GM19193 (cell line): Measurements from ENCODE around the gene GOLIM4.

ENCODE experiments used
- POLR2A ChIP-seq: IDR thresholded peaks from 4 replicates; pipeline ENCODE4 v1.6.1; 2011; ENCODE audit not compliant: insufficient read depth, insufficient read length; ENCODE audit errors: extremely low read depth

Gene GOLIM4

GRCh38 chr3:168065569-168065968 is 30.2 kb downstream of the GOLIM4 start:
- no peak for TF ChIP-seq POLR2A

DNA sequence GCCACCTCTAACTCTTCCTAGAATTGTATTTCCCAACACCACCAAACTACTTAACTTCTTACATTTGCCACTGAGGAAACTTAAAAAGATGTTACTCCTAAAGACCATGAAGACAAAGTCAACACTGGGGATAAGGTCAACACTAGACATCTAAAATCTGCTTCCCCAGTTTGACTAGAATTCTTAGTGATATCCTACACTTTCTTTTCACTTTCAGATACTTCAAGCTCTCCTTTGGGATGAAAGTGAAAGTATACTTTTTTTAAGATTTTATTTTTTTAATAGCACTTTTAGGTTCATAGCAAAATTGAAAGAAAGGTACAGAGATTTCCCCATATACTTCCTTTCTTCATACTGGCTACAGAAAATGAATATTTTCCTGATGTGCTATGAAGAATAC is 32.6 kb downstream of the GOLIM4 start:
- no peak for TF ChIP-seq POLR2A

GRCh38 chr3:168062679-168063078 is 33.0 kb downstream of the GOLIM4 start:
- TF ChIP-seq POLR2A, result no peak

DNA sequence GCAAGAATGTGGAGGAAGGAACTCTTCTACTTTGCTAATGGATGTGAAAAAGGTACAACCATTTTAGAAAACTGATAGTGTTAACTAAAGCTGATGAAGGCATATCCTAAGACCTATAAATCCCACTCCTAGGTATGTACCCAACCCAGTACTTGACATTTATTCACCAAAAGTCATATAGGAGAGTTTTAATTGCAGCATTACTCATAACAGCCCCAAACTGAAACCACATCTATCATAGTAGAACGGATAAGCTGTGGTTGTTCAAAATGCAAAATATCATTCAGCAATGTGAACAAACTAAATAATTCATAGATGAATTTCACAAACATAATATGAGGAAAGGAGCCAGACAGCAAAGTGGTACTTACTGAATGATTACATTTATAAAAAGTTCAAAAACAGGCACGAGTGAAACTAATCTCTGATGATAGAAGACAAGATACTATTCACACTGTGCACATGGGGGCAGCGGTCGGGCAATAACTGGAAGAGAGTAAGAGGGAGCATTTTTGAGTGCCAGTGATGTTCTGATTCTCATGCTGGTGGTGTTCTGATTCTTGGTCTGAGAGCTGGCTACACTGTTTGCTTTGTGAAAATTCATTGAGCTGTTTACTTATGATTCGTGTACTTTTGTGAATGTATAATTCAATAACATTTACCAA is 34.3 kb downstream of the GOLIM4 start:
- no peak for TF ChIP-seq POLR2A

- TF ChIP-seq POLR2A, result no peak
These were observed 35.4 kb downstream of the GOLIM4 start for GRCh38 chr3:168060317-168060716.

- TF ChIP-seq POLR2A, result no peak
These were observed 37.2 kb downstream of the GOLIM4 start for GRCh38 chr3:168058481-168058880.

DNA sequence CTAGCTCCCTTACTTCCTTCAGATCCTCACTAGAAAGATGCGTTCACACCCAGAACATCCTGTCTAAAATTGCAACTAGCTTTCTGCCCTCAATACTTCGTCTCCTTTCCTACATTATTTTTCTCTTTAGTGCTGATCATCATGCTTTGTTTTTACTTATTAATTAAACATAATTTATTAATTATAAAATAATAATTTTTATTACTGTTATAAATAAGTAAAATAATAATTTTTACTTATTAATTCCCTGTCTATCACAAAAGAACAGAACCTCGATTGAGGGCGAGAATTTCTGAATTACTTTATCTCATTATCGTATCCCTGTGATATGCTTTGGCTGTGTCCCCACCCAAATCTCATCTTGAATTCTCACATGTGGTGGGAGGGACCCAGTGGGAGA is 41.3 kb downstream of the GOLIM4 start:
- TF ChIP-seq POLR2A, result no peak

DNA sequence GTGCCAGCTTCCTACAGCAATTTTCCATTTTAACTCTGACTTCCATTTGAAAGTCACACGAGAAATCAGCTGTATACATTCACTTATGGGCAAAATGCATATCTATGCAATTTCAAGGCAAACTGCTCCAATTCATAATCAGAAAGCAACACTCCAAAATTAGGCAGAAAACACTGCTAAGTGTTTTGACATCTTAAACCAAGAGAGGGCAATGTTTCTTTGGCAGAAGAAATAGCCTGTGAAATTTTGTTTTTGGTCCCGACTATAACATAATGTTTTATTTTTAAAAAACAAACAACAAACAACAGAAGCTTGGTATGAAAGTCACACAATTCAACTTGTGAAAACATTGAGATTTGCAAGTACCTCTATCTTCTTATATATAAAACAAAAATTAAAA is 42.6 kb downstream of the GOLIM4 start:
- no peak for TF ChIP-seq POLR2A

DNA sequence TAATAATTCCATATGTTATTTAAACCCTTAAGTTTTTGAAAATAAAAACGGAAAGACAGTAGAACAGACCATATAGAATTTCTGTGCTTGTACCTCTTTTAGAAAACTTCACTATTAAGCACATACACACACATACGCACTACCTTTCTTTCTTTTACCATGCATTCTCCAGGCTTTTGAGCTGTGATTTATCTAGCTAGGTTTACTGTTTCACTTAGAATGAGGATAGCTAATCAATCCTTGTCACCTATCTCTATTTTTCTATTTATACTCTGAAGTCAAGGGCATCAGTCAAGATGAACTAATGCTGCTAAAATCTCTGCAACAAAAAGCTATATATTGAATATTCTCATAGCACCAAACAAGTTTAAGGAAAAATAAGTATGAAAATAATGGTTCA is 43.2 kb downstream of the GOLIM4 start:
- TF ChIP-seq POLR2A, result no peak

DNA sequence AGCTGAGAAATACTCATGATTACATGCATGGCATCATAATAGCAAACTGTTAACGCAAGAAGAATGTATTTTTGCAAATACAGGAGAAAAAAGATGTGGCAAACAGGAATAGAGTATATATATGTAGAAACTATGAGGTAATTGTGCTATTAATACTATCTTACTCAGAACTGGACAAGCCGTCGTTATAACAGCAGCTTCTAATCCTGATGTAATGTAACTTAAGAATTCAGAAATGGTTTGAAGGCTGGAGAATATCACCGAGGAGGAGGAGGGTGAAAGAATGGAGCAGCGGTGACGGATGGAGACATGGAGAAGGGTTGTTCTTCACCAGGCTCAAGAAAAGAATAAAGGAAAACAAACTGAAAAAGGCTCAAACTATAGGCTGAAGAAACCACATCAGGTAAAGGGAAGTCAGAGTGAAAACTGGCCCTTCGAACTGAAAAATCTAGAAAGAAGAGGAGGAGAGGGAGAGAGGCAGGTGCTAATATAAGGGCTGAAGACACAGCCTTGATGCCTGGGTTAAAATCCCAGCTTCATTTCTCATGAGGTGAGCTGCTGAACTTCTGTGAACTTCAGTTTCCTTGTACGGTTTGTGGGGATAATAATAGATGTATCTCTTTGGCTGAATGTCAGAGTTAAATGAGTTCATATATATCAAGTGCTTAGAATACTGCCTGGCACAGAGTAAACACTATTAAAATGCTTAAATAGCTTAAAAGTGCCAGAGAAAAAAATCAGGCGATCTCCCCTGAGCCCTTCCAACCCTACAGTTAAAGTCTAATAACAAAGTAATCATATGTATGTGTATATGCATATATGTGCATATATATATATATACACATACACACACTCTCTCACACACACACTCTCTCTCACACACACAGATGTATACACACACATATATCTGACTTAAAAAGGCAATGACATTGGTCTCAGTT is 43.9 kb downstream of the GOLIM4 start:
- no peak for TF ChIP-seq POLR2A

DNA sequence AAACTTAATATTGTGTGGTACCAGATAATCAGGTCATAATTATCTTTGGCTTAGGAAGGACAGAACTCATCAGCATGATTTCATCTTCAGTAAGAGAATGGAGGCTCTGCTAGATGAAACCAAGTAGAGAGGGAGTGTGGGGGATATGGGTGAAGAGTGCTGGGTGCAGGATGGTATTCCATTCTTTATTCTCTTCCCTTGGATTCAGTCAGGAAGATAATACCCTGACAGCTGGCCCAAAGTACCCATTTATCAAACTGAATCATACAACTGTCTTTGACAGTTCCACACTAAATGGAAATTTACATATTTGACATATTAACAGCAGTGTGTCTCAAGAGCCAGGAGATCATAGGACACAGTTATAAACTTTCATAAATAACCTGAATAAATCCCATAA is 44.7 kb downstream of the GOLIM4 start:
- TF ChIP-seq POLR2A, result no peak

DNA sequence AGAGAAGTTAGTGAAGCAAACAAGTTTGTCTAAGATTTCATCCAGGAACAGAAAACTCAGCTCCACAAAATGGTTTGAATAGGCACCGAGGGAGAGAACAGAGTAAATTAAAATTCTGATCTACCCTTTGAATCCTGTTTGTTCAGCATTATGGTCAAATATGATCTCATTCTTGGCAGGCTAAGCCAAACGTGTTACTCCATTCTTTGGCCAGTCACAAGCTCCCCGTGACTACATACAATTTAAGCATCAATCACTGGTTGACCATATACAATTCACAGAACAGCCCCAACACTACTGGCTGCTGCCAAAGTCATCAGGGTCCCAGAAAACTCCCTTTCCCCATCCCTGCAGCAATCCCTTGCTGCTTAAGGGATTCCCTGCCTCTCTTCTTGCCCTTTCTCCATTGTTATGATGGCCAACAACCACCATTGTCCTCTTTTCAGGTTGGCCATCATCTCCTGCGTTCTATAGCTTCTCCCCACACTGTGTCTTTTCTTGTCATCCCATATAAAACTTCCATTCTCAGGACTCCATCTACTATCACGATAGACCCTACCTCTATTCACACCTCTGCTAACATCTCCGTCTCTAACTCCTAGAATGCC is 46.3 kb downstream of the GOLIM4 start:
- no peak for TF ChIP-seq POLR2A

GRCh38 chr3:168048414-168049330 is 47.1 kb downstream of the GOLIM4 start:
- TF ChIP-seq POLR2A, result no peak

DNA sequence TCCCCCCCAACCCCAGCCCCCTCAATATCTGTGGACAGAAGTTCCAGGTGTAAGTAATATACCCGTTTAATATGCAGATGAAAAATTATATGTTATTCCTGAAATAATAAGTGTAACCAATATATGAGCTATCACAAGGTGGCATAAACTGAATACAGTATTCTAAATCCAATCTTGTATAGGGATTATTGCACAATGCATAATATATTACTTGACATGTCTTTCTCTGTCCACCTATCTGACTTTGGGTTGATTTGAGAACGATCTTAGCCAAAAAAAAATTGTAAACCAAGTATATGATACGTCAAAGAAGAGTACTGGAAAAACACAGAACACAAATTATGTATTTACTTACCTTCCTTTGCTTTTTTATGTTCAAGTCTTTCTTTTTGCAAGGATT is 47.8 kb downstream of the GOLIM4 start:
- TF ChIP-seq POLR2A, result no peak

- no peak for TF ChIP-seq POLR2A
These were observed 48.4 kb downstream of the GOLIM4 start for GRCh38 chr3:168047190-168047795.

DNA sequence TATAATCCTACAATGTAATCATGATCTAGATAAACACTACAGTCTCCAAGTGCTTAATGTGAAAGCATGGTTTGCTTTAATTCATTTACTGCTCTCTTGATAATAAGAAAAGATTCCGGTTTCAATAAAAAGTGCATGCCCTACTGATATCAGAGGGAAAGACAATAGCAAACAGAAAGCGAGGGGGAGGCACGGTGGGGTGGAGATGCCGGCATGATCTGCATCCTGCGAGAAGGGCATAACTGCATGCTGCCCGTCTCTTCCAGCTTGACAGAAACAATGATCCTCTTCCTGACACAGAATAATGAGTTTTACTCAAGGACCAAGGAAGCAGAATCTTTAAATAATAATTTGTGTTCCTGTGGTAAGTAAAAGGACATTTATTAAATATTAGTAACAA is 51.7 kb downstream of the GOLIM4 start:
- no peak for TF ChIP-seq POLR2A
